CD14-positive monocyte (primary cell): ENCODE results near the gene HIBCH. TPM values are rescaled to one million over a fixed set of nuclear protein-coding genes. Genes with fewer than 3 reads are reported as not detected.

Experiments used
- DNase-seq, 3 donors: peaks; one replicate each; pipeline ENCODE4 v3.0.0-alpha.2; 2011 to 2022
- H2AFZ ChIP-seq: 2 replicates; pipeline ENCODE4 v1.6.0; 2012; ENCODE audit warnings: mild to moderate bottlenecking, low read depth, low read length, inconsistent platforms; ENCODE audit not compliant: insufficient read depth, poor library complexity, severe bottlenecking
- H3K27ac ChIP-seq, 2 donors: 1 replicate in 1 of 2; 2 replicates in 1 of 2; pipeline ENCODE4 v1.5.1; 2012 to 2013; ENCODE audit warnings: low read length in 2 of 2, control low read depth in 1 of 2, inconsistent platforms in 1 of 2, low read depth in 1 of 2, mild to moderate bottlenecking in 1 of 2
- H3K27me3 ChIP-seq, 2 donors: one replicate each; pipeline versions ENCODE4 v1.6.0 to v1.6.1; 2011 to 2013; ENCODE audit warnings: low read length in 2 of 2; ENCODE audit not compliant: control insufficient read depth in 2 of 2, insufficient read depth in 2 of 2
- H3K36me3 ChIP-seq, 2 donors: replicated peaks in 1 of 2; 1 replicate in 1 of 2; 2 replicates in 1 of 2; pipeline versions ENCODE4 v1.5.1 to v1.6.1; 2012 to 2013; ENCODE audit warnings: low read length in 2 of 2, control low read depth in 1 of 2, inconsistent platforms in 1 of 2, mild to moderate bottlenecking in 1 of 2; ENCODE audit not compliant: insufficient read depth in 2 of 2, control insufficient read depth in 1 of 2
- H3K4me1 ChIP-seq, 2 donors: 1 replicate in 1 of 2; 2 replicates in 1 of 2; pipeline versions ENCODE4 v1.5.1 to v1.6.1; 2012 to 2013; ENCODE audit warnings: low read length in 2 of 2, control low read depth in 1 of 2, inconsistent platforms in 1 of 2, mild to moderate bottlenecking in 1 of 2, moderate library complexity in 1 of 2; ENCODE audit not compliant: insufficient read depth in 2 of 2, control insufficient read depth in 1 of 2
- H3K4me2 ChIP-seq: replicated peaks from 2 replicates; pipeline ENCODE3; 2012; ENCODE audit warnings: low read length, moderate library complexity, mild to moderate bottlenecking; ENCODE audit not compliant: poor library complexity, severe bottlenecking; ENCODE audit errors: extremely low read depth
- H3K4me3 ChIP-seq, 3 experiments: fragments of 200-600 bp in 1 of 3; sonication (generic) in 1 of 3; replicated peaks in 1 of 3; 1 replicate in 2 of 3; 2 replicates in 1 of 3; pipeline ENCODE4 v1.5.1; 2011 to 2013; ENCODE audit warnings: low read length in 3 of 3, mild to moderate bottlenecking in 3 of 3, control low read depth in 2 of 3, low read depth in 2 of 3, inconsistent platforms in 1 of 3, moderate library complexity in 1 of 3
- H3K79me2 ChIP-seq: 2 replicates; pipeline ENCODE4 v1.6.0; 2012; ENCODE audit warnings: mild to moderate bottlenecking, control low read depth, inconsistent platforms, low read length, moderate library complexity; ENCODE audit not compliant: insufficient read depth
- H3K9ac ChIP-seq: 2 replicates; pipeline ENCODE4 v1.6.0; 2017; ENCODE audit warnings: low read length, mild to moderate bottlenecking; ENCODE audit not compliant: insufficient read depth, poor library complexity, severe bottlenecking
- H3K9me3 ChIP-seq, 2 donors: replicated peaks in 1 of 2; 1 replicate in 1 of 2; 2 replicates in 1 of 2; pipeline versions ENCODE4 v1.5.1 to v1.6.1; 2012 to 2013; ENCODE audit warnings: low read length in 2 of 2, control low read depth in 1 of 2; ENCODE audit not compliant: control insufficient read depth in 1 of 2, insufficient read depth in 1 of 2
- H4K20me1 ChIP-seq: 2 replicates; pipeline ENCODE4 v1.6.0; 2012; ENCODE audit warnings: mild to moderate bottlenecking, low read length, control low read depth, moderate library complexity; ENCODE audit not compliant: insufficient read depth
- H3K27ac Mint-ChIP-seq, 7 donors: one replicate each; pipeline ENCODE4 v1.8.0; 2020; ENCODE audit warnings: mild to moderate bottlenecking in 7 of 7, mixed read lengths in 7 of 7, moderate library complexity in 6 of 7, inconsistent platforms in 2 of 7
- H3K27me3 Mint-ChIP-seq, 3 donors: one replicate each; pipeline ENCODE4 v1.8.0; 2021 to 2022; ENCODE audit warnings: low read depth in 3 of 3, mild to moderate bottlenecking in 3 of 3, mixed read lengths in 3 of 3, moderate library complexity in 3 of 3, inconsistent platforms in 1 of 3
- H3K36me3 Mint-ChIP-seq, 2 donors: one replicate each; pipeline ENCODE4 v1.8.0; 2020; ENCODE audit warnings: mixed read lengths in 2 of 2, inconsistent platforms in 1 of 2, mild to moderate bottlenecking in 1 of 2
- H3K4me1 Mint-ChIP-seq: one replicate; pipeline ENCODE4 v1.8.0; 2020; ENCODE audit warnings: mild to moderate bottlenecking, mixed read lengths
- H3K4me3 Mint-ChIP-seq, 2 donors: one replicate each; pipeline ENCODE4 v1.8.0; 2020; ENCODE audit warnings: mild to moderate bottlenecking in 2 of 2, mixed read lengths in 2 of 2, moderate library complexity in 1 of 2
- H3K9me3 Mint-ChIP-seq, 7 donors: one replicate each; pipeline ENCODE4 v1.8.0; 2020 to 2022; ENCODE audit warnings: mixed read lengths in 7 of 7, mild to moderate bottlenecking in 6 of 7, moderate library complexity in 6 of 7, inconsistent platforms in 2 of 7
- CTCF ChIP-seq: fragments of 200-600 bp; IDR thresholded peaks from one replicate; pipeline ENCODE4 v1.8.0; 2022; ENCODE audit warnings: antibody characterized with exemption, mild to moderate bottlenecking
- WGBS: methylation state at CpG from one replicate; pipeline ENCODE4 v1.1.5; 2013; ENCODE audit warnings: missing lambda C conversion rate; ENCODE audit not compliant: insufficient coverage; 5-methylcytosine and 5-hydroxymethylcytosine counted together
- intact Hi-C, 2 donors: fragments of 100-400 bp; cut with micrococcal nuclease; formaldehyde crosslinking; loops; one replicate each; pipeline versions ENCODE4 v1.15.0 to v1.15.1; 2023
- polyA plus RNA-seq, 3 donors: library from polyadenylated mRNA; depleted of rRNA in 1 of 3; unstranded in 2 of 3; stranded (reverse) in 1 of 3; fragments of 300-500 nt in 2 of 3; fragments of >200 nt in 1 of 3; fragmentation: Illumina TruSeq in 2 of 3; gene quantifications; 1 replicate in 2 of 3; 2 replicates in 1 of 3; pipeline ENCODE4 v1.2.3, GENCODE V29; 2012 to 2021

Gene HIBCH
- polyA plus RNA-seq, 3 donors = 3.3 to 8.2 (median 7.3) TPM

GRCh38 chr2:190350371-190350770 lies 30.7 kb upstream of the HIBCH start:
- H3K27me3 ChIP-seq = no peaks in the 10 kb centered on the region
- TF ChIP-seq CTCF = no peak
- intact Hi-C loops = no loop called here
- peaks cover 15% of the 10 kb centered on the region for H3K4me1 Mint-ChIP-seq
- H3K4me3 ChIP-seq = no peak overlapping the region
- H4K20me1 ChIP-seq = no peaks in the 10 kb centered on the region
- H2AFZ ChIP-seq = no peak overlapping the region
- H3K79me2 ChIP-seq = peaks cover 11% of the 10 kb centered on the region
- H3K4me1 ChIP-seq = no peaks in the 10 kb centered on the region
- no peak overlapping the region for H3K27ac Mint-ChIP-seq
- no peak overlapping the region for H3K9ac ChIP-seq
- no peak overlapping the region for H3K4me3 Mint-ChIP-seq
- H3K4me2 ChIP-seq = no peak overlapping the region
- peaks cover 21 to 24% of the 10 kb centered on the region in 2 donors for H3K36me3 Mint-ChIP-seq
- no peak for DNase-seq
- no peak overlapping the region for H3K27ac ChIP-seq
- H3K9me3 ChIP-seq = no peaks in the 10 kb centered on the region
- no peaks in the 10 kb centered on the region for H3K27me3 Mint-ChIP-seq
- no peaks in the 10 kb centered on the region for H3K9me3 Mint-ChIP-seq
- H3K36me3 ChIP-seq = peaks cover 0 to 23% of the 10 kb centered on the region in 2 donors

- Histone ChIP-seq H3K36me3 (no peaks in the 10 kb centered on the region), H2AFZ (peak overlapping the region; percentile 87), H3K27ac (peak overlapping the region; percentile 56 to 88), H3K4me1 (peaks cover 18 to 20% of the 10 kb centered on the region in 2 donors), H3K4me3 (peak overlapping the region; percentile 50 to 84 (median 68)), H4K20me1 (no peaks in the 10 kb centered on the region), H3K9me3 (no peaks in the 10 kb centered on the region), H3K79me2 (peaks cover 24% of the 10 kb centered on the region), H3K27me3 (no peaks in the 10 kb centered on the region), H3K9ac (peak overlapping the region; percentile 86), H3K4me2 (peak overlapping the region; percentile 83)
- Mint-ChIP-seq H3K27me3 (no peaks in the 10 kb centered on the region), H3K4me3 (peak overlapping the region; percentile 87 to 93), H3K4me1 (peaks cover 20% of the 10 kb centered on the region), H3K36me3 (peaks cover 11 to 14% of the 10 kb centered on the region in 2 donors), H3K9me3 (peaks cover 0 to 1% (median 0%) of the 10 kb centered on the region in 7 donors), H3K27ac (peak overlapping the region; percentile 86 to 96 (median 91))
- no peak for TF ChIP-seq CTCF
- peak; percentile 23 to 47 (median 45) for DNase-seq
- intact Hi-C loops = no loop called here
- WGBS = 0% methylated on average over 3 of the region's 7 CpGs
These were observed 24.7 kb upstream of the HIBCH start for GRCh38 chr2:190344276-190344827.
